ENCODE measurements around the gene TMEM86A. TPM values are rescaled to one million over a fixed set of nuclear protein-coding genes. Genes with fewer than 3 reads are reported as not detected.

Gene TMEM86A
- total and polyA plus RNA-seq, 2 experiments from 2014 or later = 0.32 to 1.0 TPM

DNA sequence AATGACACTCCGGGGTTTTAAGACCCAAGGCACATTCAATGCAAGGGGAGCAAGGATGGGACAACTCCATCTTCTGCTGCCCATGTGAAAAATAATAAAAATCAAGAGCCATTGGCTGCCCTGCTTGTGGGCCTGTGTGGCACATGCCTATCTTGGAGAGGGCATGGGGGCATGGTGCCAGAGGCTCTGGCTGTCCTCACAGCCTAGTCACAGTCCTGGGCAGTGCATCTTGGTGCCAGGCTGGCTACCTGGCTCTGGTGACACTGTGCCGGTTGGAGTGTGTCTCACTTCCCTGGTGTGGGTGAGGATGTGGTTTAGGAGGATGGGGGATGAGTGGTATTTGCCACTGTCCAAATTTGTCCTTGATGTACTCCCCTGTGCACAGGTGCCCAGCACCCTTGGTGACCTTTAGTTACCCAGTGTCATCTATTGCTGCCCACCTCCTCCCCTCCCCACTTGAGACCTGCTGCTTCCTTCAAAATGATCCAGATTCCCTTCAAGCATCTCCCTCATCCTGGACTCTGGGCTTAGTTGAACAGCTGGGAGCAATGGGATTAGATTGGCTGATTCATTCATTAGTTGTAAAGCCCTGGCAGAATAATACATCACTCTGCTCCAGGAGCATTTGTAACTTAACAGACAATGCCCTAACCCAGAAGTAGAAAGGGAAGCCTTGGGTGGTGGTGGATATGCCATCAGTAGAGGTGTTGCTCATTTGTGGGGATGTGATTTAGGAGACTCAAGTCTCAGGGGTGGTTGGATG lies 4.6 kb downstream of the TMEM86A start:
- TF ChIP-seq EZH2phosphoT487 (IDR thresholded peaks at IDR 0.05; ENCODE audit: insufficient read depth, low read depth) (no peak), EZH2 (IDR thresholded peaks at IDR 0.05; ENCODE audit: insufficient read depth, poor library complexity, severe bottlenecking) (no peak)
- no peaks in the 10 kb centered on the region for H3K9me3 ChIP-seq (ENCODE audit: low read depth)
- in situ Hi-C loops (cut with MboI) = no loop called here
- no peak overlapping the region for H2AFZ ChIP-seq
- H3K9me2 ChIP-seq (ENCODE audit: insufficient read depth) = no peaks in the 10 kb centered on the region
- H3K79me2 ChIP-seq (ENCODE audit: insufficient read depth) = no peaks in the 10 kb centered on the region
- 0 out of 2 replicates have a peak, but pooled peaks cover 1% of the 10 kb centered on the region for H3F3A ChIP-seq (ENCODE audit: insufficient read depth)
- H3K4me1 ChIP-seq (ENCODE audit: insufficient read depth) = no peaks in the 10 kb centered on the region
- H3K9ac ChIP-seq = no peak overlapping the region
- DNase-seq = no peak
- no peaks in the 10 kb centered on the region for H3K36me3 ChIP-seq (ENCODE audit: low read depth)
- no peak overlapping the region for H3K4me3 ChIP-seq
- H3K27ac ChIP-seq = no peak overlapping the region
- no peaks in the 10 kb centered on the region for H4K20me1 ChIP-seq (ENCODE audit: insufficient read depth)
- no peak overlapping the region for H3K4me2 ChIP-seq (ENCODE audit: unreplicated experiment)
- H3K27me3 ChIP-seq (replicated peaks; ENCODE audit: insufficient read depth) = peaks cover 14% of the 10 kb centered on the region
- 44 to 55% methylated on average over 2 of the region's 2 CpGs for WGBS, 2 experiments (ENCODE audit: low coverage in 1 of 2, low lambda C conversion rate in 2 of 2, missing lambda C conversion rate in 2 of 2)

DNA sequence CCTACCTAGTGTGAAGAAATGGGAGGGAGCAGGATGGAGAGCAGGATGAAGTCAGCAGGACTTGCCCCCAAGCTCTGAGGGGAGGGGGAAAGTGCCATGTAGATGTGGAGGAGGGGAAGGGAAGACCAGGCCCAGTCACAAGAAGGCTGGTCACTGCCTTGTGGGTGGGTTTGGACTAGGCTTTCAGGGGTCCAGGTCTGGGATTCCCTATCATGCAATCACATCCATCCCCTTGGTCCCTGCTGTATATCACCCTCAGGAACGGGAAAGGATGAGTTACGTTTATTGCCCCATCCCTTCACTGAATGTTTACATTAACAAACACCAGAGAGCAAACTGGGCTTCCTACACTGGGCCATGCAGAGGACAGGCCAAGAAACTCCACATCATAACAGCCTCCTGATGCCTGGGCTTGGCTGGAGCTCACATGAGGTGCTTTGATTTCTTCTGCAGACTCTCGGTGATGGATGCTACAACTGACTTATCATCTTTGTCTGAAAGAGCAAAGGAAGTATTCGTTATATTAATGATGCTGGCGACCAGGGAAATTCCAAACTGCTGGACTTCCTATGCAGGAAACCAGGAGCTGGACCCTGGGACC lies 5.6 kb downstream of the TMEM86A start:
- H3K4me1 ChIP-seq (ENCODE audit: insufficient read depth) = no peaks in the 10 kb centered on the region
- H3K4me2 ChIP-seq (ENCODE audit: unreplicated experiment) = no peak overlapping the region
- H3K27me3 ChIP-seq (replicated peaks; ENCODE audit: insufficient read depth) = peaks cover 14% of the 10 kb centered on the region
- no peaks in the 10 kb centered on the region for H3K79me2 ChIP-seq (ENCODE audit: insufficient read depth)
- H2AFZ ChIP-seq = no peak overlapping the region
- no peak for TF ChIP-seq EZH2 (IDR thresholded peaks at IDR 0.05; ENCODE audit: insufficient read depth, poor library complexity, severe bottlenecking)
- no peak for TF ChIP-seq EZH2phosphoT487 (IDR thresholded peaks at IDR 0.05; ENCODE audit: insufficient read depth, low read depth)
- no peaks in the 10 kb centered on the region for H3F3A ChIP-seq (ENCODE audit: insufficient read depth)
- H3K36me3 ChIP-seq (ENCODE audit: low read depth) = no peaks in the 10 kb centered on the region
- in situ Hi-C loops (cut with MboI) = no loop called here
- no peak overlapping the region for H3K4me3 ChIP-seq
- DNase-seq = no peak
- no peak overlapping the region for H3K27ac ChIP-seq
- H3K9ac ChIP-seq = no peak overlapping the region
- H3K9me3 ChIP-seq (ENCODE audit: low read depth) = no peaks in the 10 kb centered on the region
- H3K9me2 ChIP-seq (ENCODE audit: insufficient read depth) = no peaks in the 10 kb centered on the region
- H4K20me1 ChIP-seq (ENCODE audit: insufficient read depth) = no peaks in the 10 kb centered on the region
- 73 to 74% methylated on average over 5 of the region's 5 CpGs for WGBS, 2 experiments (ENCODE audit: low coverage in 1 of 2, low lambda C conversion rate in 2 of 2, missing lambda C conversion rate in 2 of 2)

DNA sequence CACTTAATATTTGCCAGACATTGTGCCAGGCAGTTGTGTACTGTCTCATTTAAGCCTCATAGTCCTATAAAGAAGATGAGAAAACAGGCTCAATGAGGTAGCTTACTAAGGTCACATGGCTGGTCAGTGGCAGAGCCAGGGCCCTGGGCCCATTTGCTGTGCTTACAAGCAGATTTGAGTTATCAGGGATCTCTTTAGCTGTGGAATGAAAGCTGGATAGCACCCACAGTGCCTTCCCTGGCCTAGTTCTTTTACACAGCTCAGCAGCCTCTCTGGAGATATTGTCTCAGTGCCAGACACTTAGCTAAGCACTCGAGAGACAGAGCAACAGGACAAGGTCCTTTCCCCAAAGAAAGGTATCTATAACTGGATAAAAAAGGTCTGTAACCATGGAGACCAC lies 6.1 kb downstream of the TMEM86A start:
- no peak overlapping the region for H3K9ac ChIP-seq
- no peaks in the 10 kb centered on the region for H4K20me1 ChIP-seq (ENCODE audit: insufficient read depth)
- H3K27ac ChIP-seq = no peak overlapping the region
- H3K4me1 ChIP-seq (ENCODE audit: insufficient read depth) = no peaks in the 10 kb centered on the region
- H3K4me2 ChIP-seq (ENCODE audit: unreplicated experiment) = no peak overlapping the region
- WGBS, 2 experiments (ENCODE audit: low coverage in 1 of 2, low lambda C conversion rate in 2 of 2, missing lambda C conversion rate in 2 of 2) = 79 to 85% methylated on average over 1 of the region's 1 CpG
- TF ChIP-seq EZH2 (IDR thresholded peaks at IDR 0.05; ENCODE audit: insufficient read depth, poor library complexity, severe bottlenecking) (no peak), EZH2phosphoT487 (IDR thresholded peaks at IDR 0.05; ENCODE audit: insufficient read depth, low read depth) (no peak)
- no peaks in the 10 kb centered on the region for H3F3A ChIP-seq (ENCODE audit: insufficient read depth)
- in situ Hi-C loops (cut with MboI) = no loop called here
- H3K79me2 ChIP-seq (ENCODE audit: insufficient read depth) = no peaks in the 10 kb centered on the region
- DNase-seq = no peak
- no peak overlapping the region for H3K4me3 ChIP-seq
- peaks cover 14% of the 10 kb centered on the region for H3K27me3 ChIP-seq (replicated peaks; ENCODE audit: insufficient read depth)
- no peaks in the 10 kb centered on the region for H3K9me2 ChIP-seq (ENCODE audit: insufficient read depth)
- no peak overlapping the region for H2AFZ ChIP-seq
- H3K9me3 ChIP-seq (ENCODE audit: low read depth) = no peaks in the 10 kb centered on the region
- H3K36me3 ChIP-seq (ENCODE audit: low read depth) = no peaks in the 10 kb centered on the region

DNA sequence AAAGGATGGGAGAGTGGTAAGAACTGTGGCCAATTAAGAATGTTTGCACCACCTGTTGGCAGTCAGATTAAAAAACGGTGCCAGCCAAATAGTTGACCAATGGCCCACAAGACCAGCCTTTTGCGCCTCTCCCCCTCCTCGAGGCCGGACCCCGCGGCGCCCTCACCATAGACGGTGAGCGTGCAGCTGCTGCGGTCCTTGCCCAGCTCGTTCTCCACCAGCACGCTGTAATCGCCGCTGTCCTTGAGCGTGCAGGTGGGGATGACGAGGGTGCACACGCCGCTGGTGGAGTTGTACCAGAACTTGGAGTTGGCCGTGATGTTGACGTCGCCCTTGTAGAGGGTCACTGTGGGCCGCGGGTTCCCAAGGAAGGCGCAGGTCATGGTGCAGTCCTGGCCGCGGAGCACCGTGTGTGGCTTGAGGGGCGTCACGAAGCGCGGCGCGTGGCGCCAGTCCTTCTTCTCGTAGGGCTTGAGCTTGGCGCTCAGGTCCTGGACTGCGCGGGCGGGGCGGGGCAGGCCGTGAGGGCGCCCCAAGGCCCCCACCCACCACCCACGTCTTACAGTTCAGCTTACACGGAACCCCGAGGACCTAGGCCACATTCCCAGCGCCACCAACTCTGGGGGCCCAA lies 7.2 kb downstream of the TMEM86A start:
- Histone ChIP-seq H3K27ac (no peak overlapping the region), H3K27me3 (replicated peaks; ENCODE audit: insufficient read depth) (peaks cover 14% of the 10 kb centered on the region), H3F3A (ENCODE audit: insufficient read depth) (no peaks in the 10 kb centered on the region), H3K36me3 (ENCODE audit: low read depth) (no peaks in the 10 kb centered on the region), H3K9ac (no peak overlapping the region), H2AFZ (peak overlapping the region; percentile 48; the same call in 1 of the 2 replicates), H3K4me2 (ENCODE audit: unreplicated experiment) (peak overlapping the region; percentile 7), H3K4me3 (no peak overlapping the region), H3K9me2 (ENCODE audit: insufficient read depth) (no peaks in the 10 kb centered on the region), H3K9me3 (ENCODE audit: low read depth) (no peaks in the 10 kb centered on the region), H3K4me1 (ENCODE audit: insufficient read depth) (no peaks in the 10 kb centered on the region), H3K79me2 (ENCODE audit: insufficient read depth) (no peaks in the 10 kb centered on the region), H4K20me1 (ENCODE audit: insufficient read depth) (no peaks in the 10 kb centered on the region)
- TF ChIP-seq EZH2 (IDR thresholded peaks at IDR 0.05; ENCODE audit: insufficient read depth, poor library complexity, severe bottlenecking) (no peak), EZH2phosphoT487 (IDR thresholded peaks at IDR 0.05; ENCODE audit: insufficient read depth, low read depth) (no peak)
- DNase-seq = peak; percentile 18
- 5 to 10% methylated on average over 30 to 45 of the region's 46 CpGs for WGBS, 2 experiments (ENCODE audit: low coverage in 1 of 2, low lambda C conversion rate in 2 of 2, missing lambda C conversion rate in 2 of 2)
- in situ Hi-C loops (cut with MboI) = no loop called here
